ENCODE data around the gene ZCCHC24.

- TF ChIP-seq POLR2AphosphoS5 (IDR thresholded peaks at IDR 0.05; ENCODE audit: low read depth, low read length) (no peak), TAF1 (IDR thresholded peaks at IDR 0.05; ENCODE audit: borderline replicate concordance, low read depth, low read length) (no peak), POLR2A (IDR thresholded peaks at IDR 0.05; ENCODE audit: low read depth, low read length) (no peak)
These were observed 48.4 kb downstream of the ZCCHC24 start for GRCh38 chr10:79397051-79397450.
